Measurements from ENCODE around the gene SUSD4.

Gene SUSD4

DNA sequence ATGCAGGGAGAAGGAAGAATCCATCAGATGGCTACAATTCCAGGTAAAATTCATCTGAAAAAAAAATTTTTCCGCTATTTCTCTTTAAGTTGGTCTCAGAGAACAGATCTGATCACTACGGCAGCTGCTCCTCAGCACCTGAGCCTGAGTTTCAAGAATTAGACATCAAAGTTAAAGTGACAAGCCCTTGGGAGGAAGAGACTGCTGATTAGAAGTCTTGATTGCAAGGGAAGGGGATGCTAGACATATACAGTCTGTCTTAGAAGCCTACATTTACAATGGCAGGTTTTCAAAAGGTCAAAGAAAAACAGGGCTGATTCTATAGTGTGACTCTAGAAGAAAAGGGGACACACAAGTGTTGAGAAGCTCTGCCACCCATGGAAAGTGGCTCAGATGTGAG is 48.3 kb downstream of the SUSD4 start:
- TF ChIP-seq, protein P1, sequence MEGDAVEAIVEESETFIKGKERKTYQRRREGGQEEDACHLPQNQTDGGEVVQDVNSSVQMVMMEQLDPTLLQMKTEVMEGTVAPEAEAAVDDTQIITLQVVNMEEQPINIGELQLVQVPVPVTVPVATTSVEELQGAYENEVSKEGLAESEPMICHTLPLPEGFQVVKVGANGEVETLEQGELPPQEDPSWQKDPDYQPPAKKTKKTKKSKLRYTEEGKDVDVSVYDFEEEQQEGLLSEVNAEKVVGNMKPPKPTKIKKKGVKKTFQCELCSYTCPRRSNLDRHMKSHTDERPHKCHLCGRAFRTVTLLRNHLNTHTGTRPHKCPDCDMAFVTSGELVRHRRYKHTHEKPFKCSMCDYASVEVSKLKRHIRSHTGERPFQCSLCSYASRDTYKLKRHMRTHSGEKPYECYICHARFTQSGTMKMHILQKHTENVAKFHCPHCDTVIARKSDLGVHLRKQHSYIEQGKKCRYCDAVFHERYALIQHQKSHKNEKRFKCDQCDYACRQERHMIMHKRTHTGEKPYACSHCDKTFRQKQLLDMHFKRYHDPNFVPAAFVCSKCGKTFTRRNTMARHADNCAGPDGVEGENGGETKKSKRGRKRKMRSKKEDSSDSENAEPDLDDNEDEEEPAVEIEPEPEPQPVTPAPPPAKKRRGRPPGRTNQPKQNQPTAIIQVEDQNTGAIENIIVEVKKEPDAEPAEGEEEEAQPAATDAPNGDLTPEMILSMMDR (IDR thresholded peaks at IDR 0.05; ENCODE audit: borderline replicate concordance, insufficient read depth, low read depth, low read length) = no peak
- H3K4me3 ChIP-seq (ENCODE audit: low read depth, low read length) = no peak overlapping the region

DNA sequence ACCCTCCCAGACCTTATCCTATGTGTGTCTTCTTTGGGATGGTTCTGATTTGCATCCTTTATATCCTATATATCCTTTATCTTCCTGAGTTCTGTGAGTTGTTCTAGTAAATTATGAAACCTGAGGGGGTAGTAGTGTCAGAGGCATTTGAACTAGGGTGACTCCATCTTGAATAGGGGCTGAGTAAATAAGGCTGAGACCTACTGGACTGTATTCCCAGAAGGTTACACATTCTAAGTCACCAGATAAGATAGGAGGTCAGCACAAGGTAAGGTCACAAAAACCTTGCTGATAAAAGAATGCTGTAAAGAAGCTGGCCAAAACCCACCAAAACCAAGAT is 50.6 kb downstream of the SUSD4 start:
- H3K4me3 ChIP-seq (ENCODE audit: low read depth, low read length) = no peak overlapping the region
- TF ChIP-seq, protein P1 (IDR thresholded peaks at IDR 0.05; ENCODE audit: borderline replicate concordance, insufficient read depth, low read depth, low read length) = no peak

DNA sequence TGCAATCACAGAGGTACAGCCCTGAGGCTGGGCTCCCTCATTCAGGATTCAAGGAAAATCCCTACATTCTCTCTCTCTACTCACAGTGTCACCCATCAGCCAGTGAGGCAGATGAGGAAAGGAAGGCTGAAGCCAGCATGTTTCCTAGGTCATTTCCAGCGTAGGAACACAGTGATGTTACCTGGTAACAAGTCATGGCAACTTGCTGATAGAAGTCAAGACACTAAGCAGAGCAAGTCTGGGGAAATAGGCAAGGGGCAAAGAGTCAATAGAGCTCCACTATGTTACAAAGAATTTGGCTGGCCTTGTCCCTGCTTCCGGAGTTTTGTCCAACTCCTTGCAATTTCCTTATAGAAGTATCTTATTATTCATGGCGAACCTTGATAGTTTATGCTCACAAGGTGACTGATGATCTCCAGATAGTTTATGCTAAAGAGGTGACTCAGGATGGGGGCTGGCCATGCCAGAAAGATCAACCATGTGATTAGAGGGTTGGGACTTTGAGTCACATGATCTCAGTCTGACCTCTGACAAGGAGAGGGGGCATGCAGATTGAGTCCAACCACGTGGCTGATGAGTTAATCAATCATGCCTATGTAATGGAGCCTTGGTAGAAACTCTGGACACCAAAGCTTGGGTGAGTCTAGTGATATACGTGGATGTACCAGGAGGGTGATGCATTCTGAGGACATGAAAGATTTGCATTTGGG is 51.1 kb downstream of the SUSD4 start:
- no peak overlapping the region for H3K4me3 ChIP-seq (ENCODE audit: low read depth, low read length)
- TF ChIP-seq, protein P1 (IDR thresholded peaks at IDR 0.05; ENCODE audit: borderline replicate concordance, insufficient read depth, low read depth, low read length) = no peak

DNA sequence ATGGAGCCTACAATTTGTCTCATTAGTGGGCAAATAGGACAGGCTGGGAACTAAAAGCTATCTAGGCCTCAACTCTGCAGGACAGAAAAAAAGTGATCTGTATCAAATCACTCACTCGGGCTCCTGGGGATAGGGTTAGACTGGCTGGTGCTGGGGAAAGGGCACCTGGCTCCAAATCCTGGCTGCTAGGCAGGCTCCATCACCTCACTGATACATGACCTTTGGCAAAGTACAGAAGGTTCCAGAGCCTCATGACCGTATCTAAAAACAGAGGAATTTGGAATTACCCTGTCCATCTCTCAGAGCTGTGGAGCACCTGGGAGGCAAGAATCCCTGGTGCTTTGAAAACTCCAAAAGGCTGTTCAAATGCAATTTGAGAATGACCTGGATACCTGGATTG is 51.7 kb downstream of the SUSD4 start:
- H3K4me3 ChIP-seq (ENCODE audit: low read depth, low read length) = no peak overlapping the region
- TF ChIP-seq, protein P1 (IDR thresholded peaks at IDR 0.05; ENCODE audit: borderline replicate concordance, insufficient read depth, low read depth, low read length) = no peak

DNA sequence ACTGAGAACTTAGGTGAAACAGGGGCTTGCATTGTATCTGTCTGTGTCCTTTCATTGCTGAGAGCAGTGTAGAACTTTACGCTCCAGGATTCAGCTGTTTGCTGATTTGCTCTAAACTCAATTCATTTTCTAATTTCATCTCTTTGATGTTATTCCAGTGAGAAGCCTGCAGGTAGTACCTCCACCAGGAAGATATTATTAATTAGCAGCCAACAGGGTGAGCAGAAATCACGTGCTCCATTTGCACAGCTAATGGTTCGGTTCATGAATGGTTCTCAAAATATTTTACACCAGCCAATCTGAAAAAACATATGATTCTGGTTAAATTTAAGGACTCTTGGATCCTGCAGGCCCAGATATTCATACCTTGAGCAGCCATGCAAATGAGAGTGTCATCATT is 52.1 kb downstream of the SUSD4 start:
- TF ChIP-seq, protein P1 (IDR thresholded peaks at IDR 0.05; ENCODE audit: borderline replicate concordance, insufficient read depth, low read depth, low read length) = no peak
- no peak overlapping the region for H3K4me3 ChIP-seq (ENCODE audit: low read depth, low read length)

DNA sequence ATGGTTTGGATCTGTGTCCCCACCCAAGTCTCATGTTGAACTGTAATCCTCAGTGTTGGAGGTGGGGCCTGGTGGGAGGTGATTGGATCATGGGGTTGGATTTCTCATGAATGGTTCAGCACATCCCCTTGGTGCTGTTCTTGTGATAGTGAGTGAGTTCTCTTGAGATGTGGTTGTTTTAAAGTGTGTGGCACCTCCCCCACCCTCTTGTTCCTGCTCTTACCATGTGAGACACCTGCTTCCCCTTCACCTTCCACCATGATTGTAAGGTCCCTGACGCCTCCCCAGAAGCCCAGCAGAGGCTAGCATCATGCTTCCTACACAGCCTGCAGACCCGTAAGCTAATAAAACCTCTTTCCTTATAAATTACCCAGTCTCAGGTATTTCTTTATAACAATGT is 55.8 kb downstream of the SUSD4 start:
- no peak overlapping the region for H3K4me3 ChIP-seq (ENCODE audit: low read depth, low read length)
- TF ChIP-seq, protein P1 (IDR thresholded peaks at IDR 0.05; ENCODE audit: borderline replicate concordance, insufficient read depth, low read depth, low read length) = no peak

DNA sequence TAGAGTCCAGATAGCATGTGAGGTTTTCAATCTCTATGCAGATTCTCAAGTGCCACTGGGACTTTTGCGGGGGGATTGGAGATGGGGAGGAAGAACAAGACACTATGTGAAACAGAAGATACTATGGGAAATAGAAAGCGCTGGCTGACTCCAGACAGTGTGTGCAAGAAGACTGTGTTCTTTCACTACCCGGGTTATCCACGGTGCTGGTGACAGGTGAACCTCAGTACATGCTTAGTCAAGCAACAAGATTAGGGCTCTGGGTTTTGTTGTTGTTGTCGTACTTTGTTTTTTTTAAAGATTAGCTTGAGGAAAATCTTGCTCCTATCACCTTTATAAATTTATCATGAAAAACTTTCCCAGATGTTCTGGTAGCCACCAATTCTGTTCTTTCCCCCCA is 56.4 kb downstream of the SUSD4 start:
- TF ChIP-seq, protein P1 (IDR thresholded peaks at IDR 0.05; ENCODE audit: borderline replicate concordance, insufficient read depth, low read depth, low read length) = no peak

More for the DNA sequence above, 56.4 kb downstream of the SUSD4 start:
- H3K4me3 ChIP-seq (ENCODE audit: low read depth, low read length) = no peak overlapping the region
